ENCODE measurements around the gene TRIM3. TPM values are rescaled to one million over a fixed set of nuclear protein-coding genes. Genes with fewer than 3 reads are reported as not detected.

The TRIM3 gene
- total and polyA plus RNA-seq, 2 experiments from 2014 or later = 7.9 to 21.1 TPM

DNA sequence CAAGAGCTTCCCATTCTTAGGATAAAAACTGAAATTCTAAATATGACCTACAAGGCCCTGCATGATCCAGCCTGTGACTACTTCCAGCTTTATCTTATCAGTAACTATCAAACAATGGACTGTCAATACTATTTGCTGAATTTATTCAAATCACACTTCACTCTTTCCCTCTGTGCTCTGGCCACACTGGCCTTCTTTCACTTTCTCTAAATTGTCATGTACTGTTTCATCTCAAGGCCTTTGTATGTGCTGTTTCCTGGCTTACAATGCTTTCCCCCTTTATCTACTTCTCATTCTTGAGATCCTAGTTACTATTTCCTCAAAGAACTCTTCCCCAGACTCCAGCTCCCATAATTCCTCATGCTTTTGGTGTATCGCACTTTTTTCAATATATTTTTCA is 13.2 kb upstream of the TRIM3 start:
- Histone ChIP-seq H3F3A (replicated peaks; ENCODE audit: low read depth) (peaks cover 10% of the 10 kb centered on the region; the same call in 1 of the 2 replicates), H3K79me2 (replicated peaks; ENCODE audit: insufficient read depth) (peaks cover 27% of the 10 kb centered on the region)

More for the DNA sequence above, 13.2 kb upstream of the TRIM3 start:
- peaks cover 36% of the 10 kb centered on the region for H3K36me3 ChIP-seq (ENCODE audit: insufficient read depth)
- Mint-ChIP-seq H3K27ac (no peak overlapping the region), H3K4me1 (peaks cover 3% of the 10 kb centered on the region; the same call in 1 of the 3 replicates), H3K36me3 (ENCODE audit: low read depth) (peaks cover 16% of the 10 kb centered on the region), H3K9me3 (no peaks in the 10 kb centered on the region; the same call in 2 of the 3 replicates), H3K27me3 (ENCODE audit: insufficient read depth, low read depth, poor library complexity) (peaks cover 4% of the 10 kb centered on the region), H3K4me3 (no peak overlapping the region)
- no peak overlapping the region for H3K27ac ChIP-seq (ENCODE audit: low read depth)
- H3K9me2 ChIP-seq (ENCODE audit: insufficient read depth) = no peaks in the 10 kb centered on the region
- H3K4me2 ChIP-seq = no peak overlapping the region
- H2AFZ ChIP-seq = no peak overlapping the region
- H3K4me1 ChIP-seq (ENCODE audit: insufficient read depth) = 0 out of 2 replicates have a peak, but pooled peaks cover 5% of the 10 kb centered on the region
- DNase-seq (ENCODE audit: low spot score) = no peak
- H4K20me1 ChIP-seq (replicated peaks; ENCODE audit: insufficient read depth) = peaks cover 14% of the 10 kb centered on the region; the same call in 1 of the 2 replicates
- H3K27me3 ChIP-seq (ENCODE audit: insufficient read depth) = no peaks in the 10 kb centered on the region
- no peak for ATAC-seq
- no peak for TF ChIP-seq STAT1 (IDR thresholded peaks at IDR 0.05; ENCODE audit: unreplicated experiment)
- no peak for TF ChIP-seq NANOG (IDR thresholded peaks at IDR 0.05; ENCODE audit: borderline replicate concordance)
- no peak for TF ChIP-seq CTCF (conservative IDR thresholded peaks at IDR 0.05; ENCODE audit: low read depth in 2 of 2)
- TF ChIP-seq POLR2AphosphoS5 (IDR thresholded peaks at IDR 0.05; ENCODE audit: low read depth) = no peak
- no peak for TF ChIP-seq ZNF114 (CRISPR knock-in tag; IDR thresholded peaks at IDR 0.05)
- TF ChIP-seq JUNB (IDR thresholded peaks at IDR 0.05; ENCODE audit: unreplicated experiment) = no peak
- TF ChIP-seq REST (IDR thresholded peaks at IDR 0.05; ENCODE audit: unreplicated experiment) = no peak
- no peak for TF ChIP-seq EZH2 (IDR thresholded peaks at IDR 0.05; ENCODE audit: low read depth, unreplicated experiment)
- TF ChIP-seq ZNF331 (CRISPR knock-in tag; IDR thresholded peaks at IDR 0.05; ENCODE audit: low read depth) = no peak
- TF ChIP-seq, protein P1, sequence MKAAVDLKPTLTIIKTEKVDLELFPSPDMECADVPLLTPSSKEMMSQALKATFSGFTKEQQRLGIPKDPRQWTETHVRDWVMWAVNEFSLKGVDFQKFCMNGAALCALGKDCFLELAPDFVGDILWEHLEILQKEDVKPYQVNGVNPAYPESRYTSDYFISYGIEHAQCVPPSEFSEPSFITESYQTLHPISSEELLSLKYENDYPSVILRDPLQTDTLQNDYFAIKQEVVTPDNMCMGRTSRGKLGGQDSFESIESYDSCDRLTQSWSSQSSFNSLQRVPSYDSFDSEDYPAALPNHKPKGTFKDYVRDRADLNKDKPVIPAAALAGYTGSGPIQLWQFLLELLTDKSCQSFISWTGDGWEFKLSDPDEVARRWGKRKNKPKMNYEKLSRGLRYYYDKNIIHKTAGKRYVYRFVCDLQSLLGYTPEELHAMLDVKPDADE (IDR thresholded peaks at IDR 0.05) = no peak
- TF ChIP-seq, protein P2, sequence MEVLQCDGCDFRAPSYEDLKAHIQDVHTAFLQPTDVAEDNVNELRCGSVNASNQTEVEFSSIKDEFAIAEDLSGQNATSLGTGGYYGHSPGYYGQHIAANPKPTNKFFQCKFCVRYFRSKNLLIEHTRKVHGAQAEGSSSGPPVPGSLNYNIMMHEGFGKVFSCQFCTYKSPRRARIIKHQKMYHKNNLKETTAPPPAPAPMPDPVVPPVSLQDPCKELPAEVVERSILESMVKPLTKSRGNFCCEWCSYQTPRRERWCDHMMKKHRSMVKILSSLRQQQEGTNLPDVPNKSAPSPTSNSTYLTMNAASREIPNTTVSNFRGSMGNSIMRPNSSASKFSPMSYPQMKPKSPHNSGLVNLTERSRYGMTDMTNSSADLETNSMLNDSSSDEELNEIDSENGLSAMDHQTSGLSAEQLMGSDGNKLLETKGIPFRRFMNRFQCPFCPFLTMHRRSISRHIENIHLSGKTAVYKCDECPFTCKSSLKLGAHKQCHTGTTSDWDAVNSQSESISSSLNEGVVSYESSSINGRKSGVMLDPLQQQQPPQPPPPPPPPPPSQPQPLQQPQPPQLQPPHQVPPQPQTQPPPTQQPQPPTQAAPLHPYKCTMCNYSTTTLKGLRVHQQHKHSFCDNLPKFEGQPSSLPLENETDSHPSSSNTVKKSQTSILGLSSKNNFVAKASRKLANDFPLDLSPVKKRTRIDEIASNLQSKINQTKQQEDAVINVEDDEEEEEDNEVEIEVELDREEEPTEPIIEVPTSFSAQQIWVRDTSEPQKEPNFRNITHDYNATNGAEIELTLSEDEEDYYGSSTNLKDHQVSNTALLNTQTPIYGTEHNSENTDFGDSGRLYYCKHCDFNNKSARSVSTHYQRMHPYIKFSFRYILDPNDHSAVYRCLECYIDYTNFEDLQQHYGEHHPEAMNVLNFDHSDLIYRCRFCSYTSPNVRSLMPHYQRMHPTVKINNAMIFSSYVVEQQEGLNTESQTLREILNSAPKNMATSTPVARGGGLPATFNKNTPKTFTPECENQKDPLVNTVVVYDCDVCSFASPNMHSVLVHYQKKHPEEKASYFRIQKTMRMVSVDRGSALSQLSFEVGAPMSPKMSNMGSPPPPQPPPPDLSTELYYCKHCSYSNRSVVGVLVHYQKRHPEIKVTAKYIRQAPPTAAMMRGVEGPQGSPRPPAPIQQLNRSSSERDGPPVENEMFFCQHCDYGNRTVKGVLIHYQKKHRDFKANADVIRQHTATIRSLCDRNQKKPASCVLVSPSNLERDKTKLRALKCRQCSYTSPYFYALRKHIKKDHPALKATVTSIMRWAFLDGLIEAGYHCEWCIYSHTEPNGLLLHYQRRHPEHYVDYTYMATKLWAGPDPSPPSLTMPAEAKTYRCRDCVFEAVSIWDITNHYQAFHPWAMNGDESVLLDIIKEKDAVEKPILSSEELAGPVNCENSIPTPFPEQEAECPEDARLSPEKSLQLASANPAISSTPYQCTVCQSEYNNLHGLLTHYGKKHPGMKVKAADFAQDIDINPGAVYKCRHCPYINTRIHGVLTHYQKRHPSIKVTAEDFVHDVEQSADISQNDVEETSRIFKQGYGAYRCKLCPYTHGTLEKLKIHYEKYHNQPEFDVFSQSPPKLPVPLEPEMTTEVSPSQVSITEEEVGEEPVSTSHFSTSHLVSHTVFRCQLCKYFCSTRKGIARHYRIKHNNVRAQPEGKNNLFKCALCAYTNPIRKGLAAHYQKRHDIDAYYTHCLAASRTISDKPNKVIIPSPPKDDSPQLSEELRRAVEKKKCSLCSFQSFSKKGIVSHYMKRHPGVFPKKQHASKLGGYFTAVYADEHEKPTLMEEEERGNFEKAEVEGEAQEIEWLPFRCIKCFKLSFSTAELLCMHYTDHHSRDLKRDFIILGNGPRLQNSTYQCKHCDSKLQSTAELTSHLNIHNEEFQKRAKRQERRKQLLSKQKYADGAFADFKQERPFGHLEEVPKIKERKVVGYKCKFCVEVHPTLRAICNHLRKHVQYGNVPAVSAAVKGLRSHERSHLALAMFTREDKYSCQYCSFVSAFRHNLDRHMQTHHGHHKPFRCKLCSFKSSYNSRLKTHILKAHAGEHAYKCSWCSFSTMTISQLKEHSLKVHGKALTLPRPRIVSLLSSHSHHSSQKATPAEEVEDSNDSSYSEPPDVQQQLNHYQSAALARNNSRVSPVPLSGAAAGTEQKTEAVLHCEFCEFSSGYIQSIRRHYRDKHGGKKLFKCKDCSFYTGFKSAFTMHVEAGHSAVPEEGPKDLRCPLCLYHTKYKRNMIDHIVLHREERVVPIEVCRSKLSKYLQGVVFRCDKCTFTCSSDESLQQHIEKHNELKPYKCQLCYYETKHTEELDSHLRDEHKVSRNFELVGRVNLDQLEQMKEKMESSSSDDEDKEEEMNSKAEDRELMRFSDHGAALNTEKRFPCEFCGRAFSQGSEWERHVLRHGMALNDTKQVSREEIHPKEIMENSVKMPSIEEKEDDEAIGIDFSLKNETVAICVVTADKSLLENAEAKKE (CRISPR knock-in tag; IDR thresholded peaks at IDR 0.05) = no peak
- no peak for TF ChIP-seq EZH2phosphoT487 (IDR thresholded peaks at IDR 0.05; ENCODE audit: unreplicated experiment)
- no peak for TF ChIP-seq CREB1 (CRISPR knock-in tag; IDR thresholded peaks at IDR 0.05; ENCODE audit: low read depth)
- no peak overlapping the region for H3K4me3 ChIP-seq
